Body of pancreas (tissue), 4 donors: Measurements from ENCODE around the gene RAD51B.

Experiments used
- POLR2A ChIP-seq, 3 donors: fragments of 450-650 bp; IDR thresholded peaks; one replicate each; pipeline ENCODE4 v1.6.1; 2016; ENCODE audit warnings: antibody characterized with exemption in 3 of 3, mild to moderate bottlenecking in 2 of 3
- TF ChIP-seq, protein P1 (sequence below), 7 experiments: fragments of 450-650 bp in 4 of 7; fragments of 200-600 bp in 3 of 7; sonication (generic) in 3 of 7; IDR thresholded peaks; one replicate each; pipeline ENCODE4 v1.5.1; 2016 to 2019; ENCODE audit warnings: antibody characterized with exemption in 7 of 7

DNA sequence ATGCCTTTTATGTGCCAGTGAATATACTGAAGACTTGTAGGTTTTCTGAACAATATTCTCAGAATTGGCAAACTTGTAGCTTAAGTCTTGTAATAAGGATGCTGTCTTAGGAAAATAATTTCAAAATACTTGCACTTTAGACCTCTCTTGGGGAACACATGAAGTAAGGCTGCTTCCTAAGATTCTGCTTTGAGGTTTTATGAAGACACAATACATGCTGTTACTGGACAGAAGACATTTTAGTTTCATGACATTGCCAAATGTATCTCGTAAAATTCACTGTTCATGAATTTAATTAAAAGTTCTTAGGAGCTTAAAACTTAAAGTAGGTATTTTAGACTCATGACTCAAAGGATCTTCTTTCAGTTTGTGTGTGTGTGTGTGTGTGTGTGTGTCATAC is 80.7 kb downstream of the RAD51B start:
- TF ChIP-seq, protein P1, sequence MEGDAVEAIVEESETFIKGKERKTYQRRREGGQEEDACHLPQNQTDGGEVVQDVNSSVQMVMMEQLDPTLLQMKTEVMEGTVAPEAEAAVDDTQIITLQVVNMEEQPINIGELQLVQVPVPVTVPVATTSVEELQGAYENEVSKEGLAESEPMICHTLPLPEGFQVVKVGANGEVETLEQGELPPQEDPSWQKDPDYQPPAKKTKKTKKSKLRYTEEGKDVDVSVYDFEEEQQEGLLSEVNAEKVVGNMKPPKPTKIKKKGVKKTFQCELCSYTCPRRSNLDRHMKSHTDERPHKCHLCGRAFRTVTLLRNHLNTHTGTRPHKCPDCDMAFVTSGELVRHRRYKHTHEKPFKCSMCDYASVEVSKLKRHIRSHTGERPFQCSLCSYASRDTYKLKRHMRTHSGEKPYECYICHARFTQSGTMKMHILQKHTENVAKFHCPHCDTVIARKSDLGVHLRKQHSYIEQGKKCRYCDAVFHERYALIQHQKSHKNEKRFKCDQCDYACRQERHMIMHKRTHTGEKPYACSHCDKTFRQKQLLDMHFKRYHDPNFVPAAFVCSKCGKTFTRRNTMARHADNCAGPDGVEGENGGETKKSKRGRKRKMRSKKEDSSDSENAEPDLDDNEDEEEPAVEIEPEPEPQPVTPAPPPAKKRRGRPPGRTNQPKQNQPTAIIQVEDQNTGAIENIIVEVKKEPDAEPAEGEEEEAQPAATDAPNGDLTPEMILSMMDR (IDR thresholded peaks at IDR 0.05), result no peak
- no peak for TF ChIP-seq POLR2A (IDR thresholded peaks at IDR 0.05)
